Thyroid gland (tissue), 4 donors: ENCODE results near the gene TRIOBP.

Experiments used
- CTCF ChIP-seq, 6 experiments: fragments of 200-600 bp in 3 of 6; fragments of 450-650 bp in 3 of 6; sonication (generic) in 3 of 6; IDR thresholded peaks; one replicate each; pipeline ENCODE4 v1.5.1; 2016 to 2019; ENCODE audit warnings: antibody characterized with exemption in 6 of 6, mild to moderate bottlenecking in 2 of 6, inconsistent platforms in 1 of 6, moderate library complexity in 1 of 6
- POLR2A ChIP-seq, 2 donors: fragments of 450-650 bp; IDR thresholded peaks; one replicate each; pipeline ENCODE4 v1.6.1; 2017; ENCODE audit warnings: antibody characterized with exemption in 2 of 2, mild to moderate bottlenecking in 2 of 2, moderate library complexity in 1 of 2

GRCh38 chr22:37811867-37812266, 115.0 kb downstream of the TRIOBP start:
- TF ChIP-seq CTCF (IDR thresholded peaks at IDR 0.05) (no peak), POLR2A (IDR thresholded peaks at IDR 0.05) (no peak)
